AG09309 (cell line): ENCODE results near the gene NARS2.

ENCODE experiments used
- DNase-seq: peaks from one replicate; pipeline ENCODE4 v3.0.0-alpha.2; 2010; ENCODE audit warnings: low read depth
- H3K4me3 ChIP-seq: 2 replicates; pipeline ENCODE4 v1.5.1; 2011; ENCODE audit warnings: mild to moderate bottlenecking, low read depth, low read length, moderate library complexity; ENCODE audit not compliant: control insufficient read depth
- TF ChIP-seq, protein P1 (sequence below): IDR thresholded peaks from 2 replicates; pipeline ENCODE4 v1.5.1; 2011; ENCODE audit warnings: mild to moderate bottlenecking, low read depth, low read length, inconsistent platforms; ENCODE audit not compliant: insufficient read depth, control insufficient read depth; ENCODE audit errors: missing control alignments

NARS2 gene

GRCh38 chr11:78535920-78536319 is 38.7 kb downstream of the NARS2 start:
- TF ChIP-seq, protein P1, sequence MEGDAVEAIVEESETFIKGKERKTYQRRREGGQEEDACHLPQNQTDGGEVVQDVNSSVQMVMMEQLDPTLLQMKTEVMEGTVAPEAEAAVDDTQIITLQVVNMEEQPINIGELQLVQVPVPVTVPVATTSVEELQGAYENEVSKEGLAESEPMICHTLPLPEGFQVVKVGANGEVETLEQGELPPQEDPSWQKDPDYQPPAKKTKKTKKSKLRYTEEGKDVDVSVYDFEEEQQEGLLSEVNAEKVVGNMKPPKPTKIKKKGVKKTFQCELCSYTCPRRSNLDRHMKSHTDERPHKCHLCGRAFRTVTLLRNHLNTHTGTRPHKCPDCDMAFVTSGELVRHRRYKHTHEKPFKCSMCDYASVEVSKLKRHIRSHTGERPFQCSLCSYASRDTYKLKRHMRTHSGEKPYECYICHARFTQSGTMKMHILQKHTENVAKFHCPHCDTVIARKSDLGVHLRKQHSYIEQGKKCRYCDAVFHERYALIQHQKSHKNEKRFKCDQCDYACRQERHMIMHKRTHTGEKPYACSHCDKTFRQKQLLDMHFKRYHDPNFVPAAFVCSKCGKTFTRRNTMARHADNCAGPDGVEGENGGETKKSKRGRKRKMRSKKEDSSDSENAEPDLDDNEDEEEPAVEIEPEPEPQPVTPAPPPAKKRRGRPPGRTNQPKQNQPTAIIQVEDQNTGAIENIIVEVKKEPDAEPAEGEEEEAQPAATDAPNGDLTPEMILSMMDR: no peak
- H3K4me3 ChIP-seq: no peak overlapping the region
- DNase-seq: no peak

DNA sequence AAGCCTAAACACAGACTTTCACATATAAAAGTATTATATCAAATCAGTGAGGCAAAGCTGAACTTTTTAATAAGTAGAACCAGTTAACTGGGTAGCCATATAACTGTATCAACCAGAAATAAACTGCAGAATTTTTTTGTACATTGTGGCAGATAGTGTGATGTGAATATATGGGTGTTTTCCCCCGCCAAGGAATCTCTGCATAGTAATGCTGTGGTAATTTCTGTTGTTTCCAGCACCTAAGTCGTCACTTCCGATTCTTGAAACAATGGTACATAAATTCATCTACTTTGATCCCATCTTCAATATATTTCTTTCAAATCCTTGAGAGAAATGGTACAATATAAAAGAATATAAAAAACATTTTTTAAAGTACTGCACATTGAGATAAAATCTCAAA is 39.6 kb downstream of the NARS2 start:
- no peak for DNase-seq
- TF ChIP-seq, protein P1: no peak
- H3K4me3 ChIP-seq: no peak overlapping the region

- H3K4me3 ChIP-seq: no peak overlapping the region
- TF ChIP-seq, protein P1: no peak
- DNase-seq: no peak
Measured at GRCh38 chr11:78533399-78533798, 41.3 kb downstream of the NARS2 start.

DNA sequence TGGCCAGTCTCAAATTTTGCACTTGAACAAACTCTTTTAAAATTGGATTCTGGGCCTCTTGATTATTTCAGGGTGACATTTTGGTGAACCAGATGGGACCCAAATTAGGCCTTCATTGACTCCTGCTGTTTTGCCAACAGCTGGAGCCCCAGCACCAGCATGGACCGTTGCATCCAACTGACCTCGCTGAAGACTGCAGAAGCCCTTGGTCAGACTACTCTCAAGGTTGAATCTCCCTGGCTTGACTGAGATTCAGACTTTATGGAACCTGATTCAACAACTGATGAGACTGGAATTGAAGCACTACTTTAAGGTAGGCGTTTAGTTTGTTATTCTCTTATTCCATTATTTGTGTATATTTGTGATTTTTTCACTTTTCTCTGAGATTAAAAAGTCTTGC is 41.7 kb downstream of the NARS2 start:
- DNase-seq: no peak
- H3K4me3 ChIP-seq: no peak overlapping the region
- TF ChIP-seq, protein P1: no peak

GRCh38 chr11:78526497-78527146 is 48.0 kb downstream of the NARS2 start:
- TF ChIP-seq, protein P1: no peak
- no peak overlapping the region for H3K4me3 ChIP-seq
- no peak for DNase-seq

- DNase-seq: no peak
- TF ChIP-seq, protein P1: no peak
- H3K4me3 ChIP-seq: no peak overlapping the region
Measured at GRCh38 chr11:78525720-78526119, 48.9 kb downstream of the NARS2 start.
